ENCODE results near the gene IGSF6. TPM values are rescaled to one million over a fixed set of nuclear protein-coding genes. Genes with fewer than 3 reads are reported as not detected.
"Not testable (repeated sequence)": the region's sequence is repeated elsewhere in the genome, so short reads cannot be mapped to it uniquely, and the experiment has no call there.

IGSF6 gene
- total RNA-seq, 2 donors from 2014 or later = 4.8 to 5.8 TPM

- intact Hi-C loops (cut with DNase I) = no loop called here
- no peak for ATAC-seq
These were observed 15.1 kb downstream of the IGSF6 start for GRCh38 chr16:21637032-21637968.

GRCh38 chr16:21635694-21636093 is 16.7 kb downstream of the IGSF6 start:
- DNase-seq; intact Hi-C loops (cut with DNase I); ATAC-seq: not testable (repeated sequence)

More at GRCh38 chr16:21637032-21637968, 15.1 kb downstream of the IGSF6 start:
- no peak for DNase-seq

GRCh38 chr16:21634216-21634615 is 18.2 kb downstream of the IGSF6 start:
- intact Hi-C loops (cut with DNase I) = no loop called here
- DNase-seq (no peak), ATAC-seq (no peak)

GRCh38 chr16:21631951-21632575 is 20.3 kb downstream of the IGSF6 start:
- ATAC-seq; DNase-seq; intact Hi-C loops (cut with DNase I): not testable (repeated sequence)

GRCh38 chr16:21631376-21631775 is 21.0 kb downstream of the IGSF6 start:
- DNase-seq; intact Hi-C loops (cut with DNase I); ATAC-seq: not testable (repeated sequence)

GRCh38 chr16:21630866-21631265 is 21.5 kb downstream of the IGSF6 start:
- intact Hi-C loops (cut with DNase I); DNase-seq; ATAC-seq: not testable (repeated sequence)

- ATAC-seq; intact Hi-C loops (cut with DNase I); DNase-seq: not testable (repeated sequence)
These were observed 22.5 kb downstream of the IGSF6 start for GRCh38 chr16:21629616-21630539.

- intact Hi-C loops (cut with DNase I) = no loop called here
- ATAC-seq (no peak), DNase-seq (no peak)
These were observed 23.6 kb downstream of the IGSF6 start for GRCh38 chr16:21628772-21629171.

GRCh38 chr16:21628121-21628726 is 24.2 kb downstream of the IGSF6 start:
- DNase-seq (no peak), ATAC-seq (no peak)
- intact Hi-C loops (cut with DNase I) = no loop called here

GRCh38 chr16:21626659-21627277 is 25.6 kb downstream of the IGSF6 start:
- DNase-seq (no peak), ATAC-seq (peak in 1 of 2 donors; percentile 35)
- intact Hi-C loops (cut with DNase I) = no loop called here

- intact Hi-C loops (cut with DNase I) = no loop called here
- ATAC-seq (no peak), DNase-seq (no peak)
These were observed 27.4 kb downstream of the IGSF6 start for GRCh38 chr16:21625026-21625425.

- ATAC-seq (no peak), DNase-seq (no peak)
- intact Hi-C loops (cut with DNase I) = no loop called here
These were observed 29.9 kb downstream of the IGSF6 start for GRCh38 chr16:21622545-21622944.

GRCh38 chr16:21620592-21620991 is 31.8 kb downstream of the IGSF6 start:
- ATAC-seq = no peak
- intact Hi-C loops (cut with DNase I) = no loop called here
- no peak for DNase-seq

- intact Hi-C loops (cut with DNase I) = no loop called here
- no peak for ATAC-seq
These were observed 32.5 kb downstream of the IGSF6 start for GRCh38 chr16:21619765-21620425.

GRCh38 chr16:21618281-21618680 is 34.1 kb downstream of the IGSF6 start:
- DNase-seq (no peak), ATAC-seq (no peak)
- intact Hi-C loops (cut with DNase I) = no loop called here

More at GRCh38 chr16:21619765-21620425, 32.5 kb downstream of the IGSF6 start:
- DNase-seq = no peak

- no peak for DNase-seq
- intact Hi-C loops (cut with DNase I) = no loop called here
- ATAC-seq = no peak
These were observed 34.8 kb downstream of the IGSF6 start for GRCh38 chr16:21617607-21618006.

- ATAC-seq (no peak), DNase-seq (no peak)
- intact Hi-C loops (cut with DNase I) = no loop called here
These were observed 37.5 kb downstream of the IGSF6 start for GRCh38 chr16:21614896-21615295.

GRCh38 chr16:21613781-21614180 is 38.6 kb downstream of the IGSF6 start:
- DNase-seq (no peak), ATAC-seq (no peak)
- intact Hi-C loops (cut with DNase I) = no loop called here

Measured in left cardiac atrium (tissue), 4 donors.